HepG2 (cell line): ENCODE results near the gene KLHL11. TPM values are rescaled to one million over a fixed set of nuclear protein-coding genes. Genes with fewer than 3 reads are reported as not detected.

Experiments used
- ATF1 ChIP-seq: IDR thresholded peaks from 2 replicates; pipeline ENCODE4 v1.6.1; 2016; ENCODE audit warnings: mild to moderate bottlenecking, control low read depth
- FLYWCH1 ChIP-seq: sonication (generic); formaldehyde crosslinking; IDR thresholded peaks from 2 replicates; pipeline ENCODE4 v1.8.1; 2023; ENCODE audit warnings: mild to moderate bottlenecking, missing genetic modification reagents
- FOXK1 ChIP-seq: sonication (generic); formaldehyde crosslinking; IDR thresholded peaks from 2 replicates; pipeline ENCODE4 v1.4.0; 2020; ENCODE audit warnings: low read depth, missing genetic modification reagents, borderline replicate concordance
- HCFC1 ChIP-seq: fragments of 150-350 bp; IDR thresholded peaks from 2 replicates; pipeline ENCODE4 v1.6.1; 2014; ENCODE audit warnings: low read depth, low read length
- HDAC6 ChIP-seq: fragments of 200-600 bp; sonication (generic); IDR thresholded peaks from 2 replicates; pipeline ENCODE4 v1.7.0; 2017; ENCODE audit warnings: mild to moderate bottlenecking, antibody characterized with exemption, low read length, low read depth
- HOXD1 ChIP-seq: sonication (generic); formaldehyde crosslinking; IDR thresholded peaks from 2 replicates; pipeline ENCODE4 v1.5.0; 2020; ENCODE audit warnings: missing genetic modification reagents
- MTA1 ChIP-seq: sonication (generic); formaldehyde crosslinking; IDR thresholded peaks from 2 replicates; pipeline ENCODE4 v1.4.0; 2020; ENCODE audit warnings: missing genetic modification reagents, mild to moderate bottlenecking, borderline replicate concordance
- RBFOX2 ChIP-seq: fragments of 200-400 bp; formaldehyde crosslinking; IDR thresholded peaks from 2 replicates; pipeline ENCODE4 v1.6.1; 2017; ENCODE audit warnings: low read depth, mild to moderate bottlenecking, low read length
- RBM39 ChIP-seq: fragments of 200-400 bp; formaldehyde crosslinking; IDR thresholded peaks from one replicate; pipeline ENCODE4 v1.6.1; 2018; ENCODE audit warnings: antibody characterized with exemption, mild to moderate bottlenecking, low read depth, low read length; ENCODE audit not compliant: poor library complexity, severe bottlenecking
- RFX3 ChIP-seq: IDR thresholded peaks from 2 replicates; pipeline ENCODE4 v1.6.1; 2016; ENCODE audit warnings: missing biosample characterization, missing genetic modification reagents
- SMYD3 ChIP-seq: sonication (generic); formaldehyde crosslinking; IDR thresholded peaks from 2 replicates; pipeline ENCODE4 v1.8.1; 2023; ENCODE audit warnings: mild to moderate bottlenecking, missing genetic modification reagents
- SOX13 ChIP-seq, 3 experiments: fragments of 450-650 bp in 1 of 3; sonication (generic) in 1 of 3; formaldehyde crosslinking in 1 of 3; IDR thresholded peaks in 2 of 3; conservative IDR thresholded peaks in 1 of 3; 2 replicates each; pipeline versions ENCODE4 v1.5.0 to v1.6.1; 2016 to 2020; ENCODE audit warnings: antibody characterized with exemption in 1 of 3, mild to moderate bottlenecking in 1 of 3, missing compliant biosample characterization in 1 of 3, missing genetic modification reagents in 1 of 3, moderate library complexity in 1 of 3
- TBX3 ChIP-seq: fragments of 450-650 bp; IDR thresholded peaks from 2 replicates; pipeline ENCODE4 v1.6.1; 2017; ENCODE audit warnings: antibody characterized with exemption, mild to moderate bottlenecking, inconsistent platforms, borderline replicate concordance
- YY1 ChIP-seq: IDR thresholded peaks from 2 replicates; pipeline ENCODE4 v1.6.1; 2011; ENCODE audit warnings: low read length, low read depth, moderate library complexity, mild to moderate bottlenecking; ENCODE audit not compliant: insufficient read depth, insufficient replicate concordance
- ZBTB7B ChIP-seq: sonication (generic); formaldehyde crosslinking; IDR thresholded peaks from 2 replicates; pipeline ENCODE4 v1.4.0; 2020; ENCODE audit warnings: missing genetic modification reagents
- ZFP36L1 ChIP-seq: sonication (generic); formaldehyde crosslinking; IDR thresholded peaks from 2 replicates; pipeline ENCODE4 v1.8.0; 2022; ENCODE audit warnings: mild to moderate bottlenecking, missing genetic modification reagents, moderate library complexity
- ZNF33B ChIP-seq: sonication (generic); formaldehyde crosslinking; IDR thresholded peaks from 2 replicates; pipeline ENCODE4 v1.5.1; 2020; ENCODE audit warnings: mild to moderate bottlenecking, missing genetic modification reagents
- ZNF530 ChIP-seq: sonication (generic); formaldehyde crosslinking; IDR thresholded peaks from 2 replicates; pipeline ENCODE4 v1.5.0; 2020; ENCODE audit warnings: low read depth, mild to moderate bottlenecking, missing genetic modification reagents
- ZNF615 ChIP-seq: sonication (generic); formaldehyde crosslinking; IDR thresholded peaks from 2 replicates; pipeline ENCODE4 v1.5.0; 2020; ENCODE audit warnings: mild to moderate bottlenecking, missing genetic modification reagents, borderline replicate concordance
- ZNF839 ChIP-seq: sonication (generic); formaldehyde crosslinking; IDR thresholded peaks from 2 replicates; pipeline ENCODE4 v1.4.0; 2020; ENCODE audit warnings: missing genetic modification reagents, mild to moderate bottlenecking, borderline replicate concordance
- polyA plus RNA-seq, 8 experiments: library from polyadenylated mRNA; depleted of rRNA in 3 of 8; stranded (reverse) in 7 of 8; unstranded in 1 of 8; fragments of >200 nt; fragmentation: Illumina TruSeq in 4 of 8; extraction: Trizol in 4 of 8; gene quantifications; 2 replicates each; pipeline versions ENCODE4 v1.2.1 to v1.2.3, GENCODE V29; 2011 to 2016; ENCODE audit warnings: low read depth in 4 of 8, missing spikeins in 1 of 8, mixed read lengths in 1 of 8; ENCODE audit not compliant: insufficient read depth in 1 of 8
- total RNA-seq, 5 experiments: library from RNA; depleted of rRNA; stranded (reverse); fragments of >200 nt; fragmentation: Illumina TruSeq; extraction: Trizol; gene quantifications; 2 replicates each; pipeline ENCODE4 v1.2.3, GENCODE V29; 2016; ENCODE audit warnings: low read depth in 1 of 5
- TF ChIP-seq, protein P1 (sequence below): sonication (generic); formaldehyde crosslinking; IDR thresholded peaks from 2 replicates; pipeline ENCODE4 v1.8.0; 2022; ENCODE audit warnings: missing genetic modification reagents, mild to moderate bottlenecking, moderate library complexity, borderline replicate concordance
- TF ChIP-seq, protein P2 (sequence below): sonication (generic); formaldehyde crosslinking; IDR thresholded peaks from 2 replicates; pipeline ENCODE4 v1.8.1; 2023; ENCODE audit warnings: mild to moderate bottlenecking, missing genetic modification reagents
- TF ChIP-seq, protein P3 (sequence below): sonication (generic); formaldehyde crosslinking; IDR thresholded peaks from 2 replicates; pipeline ENCODE4 v1.4.0; 2020; ENCODE audit warnings: missing genetic modification reagents
- TF ChIP-seq, protein P4 (sequence below): sonication (generic); formaldehyde crosslinking; IDR thresholded peaks from 2 replicates; pipeline ENCODE4 v1.4.0; 2020; ENCODE audit warnings: missing genetic modification reagents, borderline replicate concordance

The KLHL11 gene
- total and polyA plus RNA-seq, 2 of the 13 experiments (the other 11 are each of a cell fraction or from before 2014, with no cell fraction given) = 7.7 to 27.5 TPM

DNA sequence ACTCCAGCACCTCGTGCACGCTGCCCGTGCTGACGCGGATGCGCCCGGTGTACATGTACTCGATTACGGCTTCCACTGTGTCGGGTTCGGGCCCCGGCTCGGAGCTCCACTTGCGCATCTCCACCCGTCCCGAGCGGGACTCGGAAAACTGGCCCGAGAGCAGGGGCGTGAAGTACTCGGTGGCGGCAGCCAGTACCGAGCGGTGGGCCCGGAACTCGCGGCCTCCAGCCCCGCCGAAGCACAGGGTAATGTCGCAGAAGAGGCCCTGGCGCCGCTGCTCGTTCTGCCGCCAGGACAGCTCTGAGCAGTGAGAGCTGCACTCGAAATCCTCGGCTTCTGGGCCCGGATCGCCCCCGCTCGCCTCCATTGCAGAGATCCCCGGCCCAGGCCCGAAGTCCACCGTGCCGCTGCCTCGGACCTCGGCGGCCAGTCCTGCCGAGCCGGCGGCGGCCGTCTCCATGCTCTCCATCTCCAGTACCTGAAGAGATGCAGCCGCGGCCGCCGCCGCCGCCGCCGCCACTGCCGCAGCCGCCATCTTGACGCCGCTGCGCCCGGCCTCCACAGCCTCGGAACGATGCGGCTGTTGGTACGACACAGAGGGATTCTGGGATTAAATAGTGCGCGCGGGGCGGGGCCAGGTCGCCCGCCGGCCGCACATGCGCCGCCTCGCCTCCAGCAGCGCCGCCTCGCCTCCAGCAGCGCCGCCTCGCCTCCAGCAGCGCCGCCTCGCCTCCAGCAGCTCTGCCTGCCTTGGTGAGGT lies at the start of gene KLHL11 (continued):
- TF ChIP-seq YY1 (peak; percentile 98), ZNF839 (peak; percentile 90), HDAC6 (no peak), FLYWCH1 (peak; percentile 58; the same call in 1 of the 2 replicates), SMYD3 (CRISPR knock-in tag) (peak; percentile 88), ZNF615 (peak; percentile 69; the same call in 1 of the 2 replicates), SOX13 (IDR thresholded peaks at IDR 0.05) (0 out of 2 replicates have a peak, but pooled peaks have one; percentile 9), SOX13 (CRISPR knock-in tag; conservative IDR thresholded peaks at IDR 0.05 in 1 of 2, IDR thresholded peaks at IDR 0.05 in 1 of 2) (peak in 1 of 2 experiments; percentile 15; a peak in 1 of 4 replicates), MTA1 (CRISPR knock-in tag) (peak; percentile 84), HCFC1 (no peak), TBX3 (no peak; the same call in 1 of the 2 replicates), RBM39 (peak; percentile 85), ATF1 (CRISPR knock-in tag) (no peak), HOXD1 (CRISPR knock-in tag) (no peak), ZNF33B (CRISPR knock-in tag) (peak; percentile 16; the same call in 1 of the 2 replicates), ZFP36L1 (CRISPR knock-in tag) (no peak), FOXK1 (peak; percentile 66; the same call in 1 of the 2 replicates), ZBTB7B (CRISPR knock-in tag) (peak; percentile 48), RFX3 (CRISPR knock-in tag) (no peak), RBFOX2 (peak; percentile 97), ZNF530 (CRISPR knock-in tag) (no peak; the same call in 1 of the 2 replicates)
- TF ChIP-seq, protein P1, sequence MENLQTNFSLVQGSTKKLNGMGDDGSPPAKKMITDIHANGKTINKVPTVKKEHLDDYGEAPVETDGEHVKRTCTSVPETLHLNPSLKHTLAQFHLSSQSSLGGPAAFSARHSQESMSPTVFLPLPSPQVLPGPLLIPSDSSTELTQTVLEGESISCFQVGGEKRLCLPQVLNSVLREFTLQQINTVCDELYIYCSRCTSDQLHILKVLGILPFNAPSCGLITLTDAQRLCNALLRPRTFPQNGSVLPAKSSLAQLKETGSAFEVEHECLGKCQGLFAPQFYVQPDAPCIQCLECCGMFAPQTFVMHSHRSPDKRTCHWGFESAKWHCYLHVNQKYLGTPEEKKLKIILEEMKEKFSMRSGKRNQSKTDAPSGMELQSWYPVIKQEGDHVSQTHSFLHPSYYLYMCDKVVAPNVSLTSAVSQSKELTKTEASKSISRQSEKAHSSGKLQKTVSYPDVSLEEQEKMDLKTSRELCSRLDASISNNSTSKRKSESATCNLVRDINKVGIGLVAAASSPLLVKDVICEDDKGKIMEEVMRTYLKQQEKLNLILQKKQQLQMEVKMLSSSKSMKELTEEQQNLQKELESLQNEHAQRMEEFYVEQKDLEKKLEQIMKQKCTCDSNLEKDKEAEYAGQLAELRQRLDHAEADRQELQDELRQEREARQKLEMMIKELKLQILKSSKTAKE (CRISPR knock-in tag) = no peak
- TF ChIP-seq, protein P2, sequence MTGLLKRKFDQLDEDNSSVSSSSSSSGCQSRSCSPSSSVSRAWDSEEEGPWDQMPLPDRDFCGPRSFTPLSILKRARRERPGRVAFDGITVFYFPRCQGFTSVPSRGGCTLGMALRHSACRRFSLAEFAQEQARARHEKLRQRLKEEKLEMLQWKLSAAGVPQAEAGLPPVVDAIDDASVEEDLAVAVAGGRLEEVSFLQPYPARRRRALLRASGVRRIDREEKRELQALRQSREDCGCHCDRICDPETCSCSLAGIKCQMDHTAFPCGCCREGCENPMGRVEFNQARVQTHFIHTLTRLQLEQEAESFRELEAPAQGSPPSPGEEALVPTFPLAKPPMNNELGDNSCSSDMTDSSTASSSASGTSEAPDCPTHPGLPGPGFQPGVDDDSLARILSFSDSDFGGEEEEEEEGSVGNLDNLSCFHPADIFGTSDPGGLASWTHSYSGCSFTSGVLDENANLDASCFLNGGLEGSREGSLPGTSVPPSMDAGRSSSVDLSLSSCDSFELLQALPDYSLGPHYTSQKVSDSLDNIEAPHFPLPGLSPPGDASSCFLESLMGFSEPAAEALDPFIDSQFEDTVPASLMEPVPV (CRISPR knock-in tag) = peak; percentile 79; the same call in 1 of the 2 replicates
- TF ChIP-seq, protein P3, sequence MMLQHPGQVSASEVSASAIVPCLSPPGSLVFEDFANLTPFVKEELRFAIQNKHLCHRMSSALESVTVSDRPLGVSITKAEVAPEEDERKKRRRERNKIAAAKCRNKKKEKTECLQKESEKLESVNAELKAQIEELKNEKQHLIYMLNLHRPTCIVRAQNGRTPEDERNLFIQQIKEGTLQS (CRISPR knock-in tag) = peak; percentile 47
- TF ChIP-seq, protein P4, sequence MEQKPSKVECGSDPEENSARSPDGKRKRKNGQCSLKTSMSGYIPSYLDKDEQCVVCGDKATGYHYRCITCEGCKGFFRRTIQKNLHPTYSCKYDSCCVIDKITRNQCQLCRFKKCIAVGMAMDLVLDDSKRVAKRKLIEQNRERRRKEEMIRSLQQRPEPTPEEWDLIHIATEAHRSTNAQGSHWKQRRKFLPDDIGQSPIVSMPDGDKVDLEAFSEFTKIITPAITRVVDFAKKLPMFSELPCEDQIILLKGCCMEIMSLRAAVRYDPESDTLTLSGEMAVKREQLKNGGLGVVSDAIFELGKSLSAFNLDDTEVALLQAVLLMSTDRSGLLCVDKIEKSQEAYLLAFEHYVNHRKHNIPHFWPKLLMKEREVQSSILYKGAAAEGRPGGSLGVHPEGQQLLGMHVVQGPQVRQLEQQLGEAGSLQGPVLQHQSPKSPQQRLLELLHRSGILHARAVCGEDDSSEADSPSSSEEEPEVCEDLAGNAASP (CRISPR knock-in tag) = no peak
